ENCODE results near the gene HRAS. TPM values are rescaled to one million over a fixed set of nuclear protein-coding genes. Genes with fewer than 3 reads are reported as not detected.

Gene HRAS
- total RNA-seq, 1 donor from 2014 or later: 150 TPM

- DNase-seq (ENCODE audit: low read depth) (peak; percentile 65), FAIRE-seq (no peak)
- no peak overlapping the region for H3K4me3 ChIP-seq (ENCODE audit: low read depth, low read length)
- TF ChIP-seq CTCF (IDR thresholded peaks at IDR 0.05; ENCODE audit: insufficient read depth, low read length, severe bottlenecking): no peak
- H3K27me3 ChIP-seq (ENCODE audit: control insufficient read depth, insufficient read depth, low read length): no peaks in the 10 kb centered on the region
- peaks cover 7% of the 10 kb centered on the region for H3K36me3 ChIP-seq (ENCODE audit: control insufficient read depth, insufficient read depth, low read length)
Measured at GRCh38 chr11:578276-579035, 43.1 kb upstream of the HRAS start.

DNA sequence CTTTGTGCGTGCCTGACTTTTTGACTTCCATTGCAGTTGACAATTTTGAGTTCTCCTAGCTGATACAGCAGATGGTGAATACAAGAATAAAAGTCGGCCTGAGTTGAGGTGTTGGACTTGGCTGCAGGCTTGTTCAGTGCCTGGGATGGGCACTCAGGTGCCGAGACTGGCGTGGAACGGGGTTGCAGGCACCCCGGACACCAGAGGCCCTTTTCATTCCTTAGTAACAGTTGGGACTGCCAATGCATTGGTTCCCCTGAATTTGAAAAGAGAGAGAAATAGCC lies 42.2 kb upstream of the HRAS start:
- Histone ChIP-seq H3K36me3 (ENCODE audit: control insufficient read depth, insufficient read depth, low read length) (peaks cover 7% of the 10 kb centered on the region), H3K4me3 (ENCODE audit: low read depth, low read length) (peak overlapping the region; percentile 97), H3K27me3 (ENCODE audit: control insufficient read depth, insufficient read depth, low read length) (no peaks in the 10 kb centered on the region)
- no peak for TF ChIP-seq CTCF (IDR thresholded peaks at IDR 0.05; ENCODE audit: insufficient read depth, low read length, severe bottlenecking)
- peak; percentile 86 for FAIRE-seq
- DNase-seq (ENCODE audit: low read depth): no peak

GRCh38 chr11:576811-577610 lies 41.6 kb upstream of the HRAS start:
- DNase-seq (ENCODE audit: low read depth) (no peak), FAIRE-seq (no peak)
- Histone ChIP-seq H3K36me3 (ENCODE audit: control insufficient read depth, insufficient read depth, low read length) (peaks cover 7% of the 10 kb centered on the region), H3K4me3 (ENCODE audit: low read depth, low read length) (peak overlapping the region; percentile 97), H3K27me3 (ENCODE audit: control insufficient read depth, insufficient read depth, low read length) (no peaks in the 10 kb centered on the region)
- TF ChIP-seq CTCF (IDR thresholded peaks at IDR 0.05; ENCODE audit: insufficient read depth, low read length, severe bottlenecking): no peak

DNA sequence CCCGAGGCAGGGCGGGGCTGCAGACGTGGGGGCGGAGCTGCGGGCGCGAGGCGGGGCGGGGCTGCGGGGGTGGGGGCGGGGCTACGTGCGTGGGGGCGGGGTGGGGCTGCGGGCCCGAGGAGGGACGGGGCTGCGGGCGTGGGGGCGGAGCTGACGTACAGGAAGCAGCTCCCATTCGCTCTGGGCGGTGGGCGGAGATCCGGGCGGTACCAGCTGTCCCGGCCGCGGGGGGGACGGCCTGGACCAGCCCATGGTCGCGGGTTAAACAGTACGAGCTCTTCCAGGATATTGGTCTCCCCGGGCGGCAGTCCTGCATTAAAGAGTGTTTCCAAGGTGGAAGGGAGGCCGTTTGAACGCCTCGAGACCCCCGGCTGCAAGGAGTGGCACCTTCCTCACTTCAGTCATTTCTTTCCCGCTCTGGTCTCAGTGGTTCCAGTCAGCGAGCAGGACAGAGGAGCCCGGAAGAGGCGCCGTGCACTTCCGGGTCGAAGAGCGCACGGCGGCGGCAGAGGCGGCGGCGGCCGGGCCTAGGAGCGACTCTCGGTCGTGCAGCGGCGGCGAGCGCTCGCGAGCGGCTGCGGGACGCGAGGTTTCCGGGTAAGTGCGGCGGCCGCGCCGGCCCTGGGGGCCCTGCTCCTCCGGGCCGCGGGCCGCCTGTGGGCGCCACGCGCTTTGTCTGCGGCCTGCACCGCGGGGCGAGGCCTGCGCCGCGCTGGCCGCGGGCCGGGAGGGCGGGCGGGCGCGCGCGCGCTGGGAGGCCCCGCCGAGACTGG lies 40.8 kb upstream of the HRAS start, which contains the start of gene PHRF1:
PHRF1 (plus strand) TSS at position 475 of the 773 bp plus-strand sequence. CDS start 5,043 bp downstream, outside the sequence.
- Histone ChIP-seq H3K4me3 (ENCODE audit: low read depth, low read length) (peak within 1 kb of the TSS; percentile 97), H3K27me3 (ENCODE audit: control insufficient read depth, insufficient read depth, low read length) (no peaks in the 10 kb centered on the region), H3K36me3 (ENCODE audit: control insufficient read depth, insufficient read depth, low read length) (peaks cover 3% of the 10 kb centered on the region)
- no peak for TF ChIP-seq CTCF (IDR thresholded peaks at IDR 0.05; ENCODE audit: insufficient read depth, low read length, severe bottlenecking)
- peak; percentile 77 for DNase-seq (ENCODE audit: low read depth)
- no peak for FAIRE-seq

DNA sequence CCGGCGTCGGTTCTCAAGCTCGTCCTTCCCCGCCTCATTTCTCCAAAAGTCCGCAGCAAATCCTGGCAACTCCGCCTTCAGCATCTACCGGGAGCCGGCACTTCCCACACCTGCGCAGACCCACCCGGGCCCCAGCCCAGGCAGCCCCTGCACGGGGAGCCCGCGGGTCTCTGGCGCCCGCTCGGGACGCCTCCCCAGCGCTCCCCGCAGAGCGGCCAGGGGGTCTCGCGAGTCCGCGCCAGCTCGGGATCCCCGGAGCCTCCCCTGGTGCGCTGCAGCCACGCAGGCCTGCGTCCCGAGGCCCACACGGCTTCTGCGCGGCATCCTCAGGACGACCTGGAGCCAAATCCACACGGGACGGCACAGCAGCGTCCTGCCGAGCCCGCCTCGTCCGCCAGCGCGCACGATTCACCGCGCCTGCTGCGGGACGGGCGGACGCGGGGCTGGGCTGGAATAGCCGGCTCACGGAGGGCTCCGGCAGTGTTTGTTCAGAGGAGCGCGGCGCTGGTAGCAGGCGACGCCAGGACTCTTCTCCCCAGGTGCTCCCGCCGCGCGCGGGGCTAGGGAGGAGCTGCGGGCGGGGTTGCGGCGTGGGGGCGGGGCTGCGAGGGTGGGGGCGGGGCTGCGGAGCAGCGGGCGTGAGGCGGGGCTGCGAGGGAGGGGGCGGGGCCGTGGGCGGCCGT lies 40.1 kb upstream of the HRAS start:
- DNase-seq (ENCODE audit: low read depth) (no peak), FAIRE-seq (no peak)
- Histone ChIP-seq H3K4me3 (ENCODE audit: low read depth, low read length) (peak overlapping the region; percentile 82), H3K36me3 (ENCODE audit: control insufficient read depth, insufficient read depth, low read length) (peaks cover 3% of the 10 kb centered on the region), H3K27me3 (ENCODE audit: control insufficient read depth, insufficient read depth, low read length) (no peaks in the 10 kb centered on the region)
- TF ChIP-seq CTCF (IDR thresholded peaks at IDR 0.05; ENCODE audit: insufficient read depth, low read length, severe bottlenecking): no peak
